Upper lobe of left lung (tissue), 4 donors: ENCODE results near the gene EFEMP2.

ENCODE experiments used
- EP300 ChIP-seq, 4 donors: sonication (generic); formaldehyde crosslinking; IDR thresholded peaks; one replicate each; pipeline ENCODE4 v1.5.1; 2017; ENCODE audit warnings: antibody characterized with exemption in 4 of 4, control low read depth in 2 of 4
- POLR2A ChIP-seq, 4 donors: fragments of 450-650 bp; IDR thresholded peaks; one replicate each; pipeline ENCODE4 v1.5.1; 2016 to 2017; ENCODE audit warnings: antibody characterized with exemption in 4 of 4, mild to moderate bottlenecking in 2 of 4
- POLR2AphosphoS5 ChIP-seq, 2 donors: sonication (generic); formaldehyde crosslinking; IDR thresholded peaks; one replicate each; pipeline ENCODE4 v1.5.1; 2017; ENCODE audit warnings: antibody characterized with exemption in 2 of 2
- TF ChIP-seq, protein P1 (sequence below), 6 experiments: fragments of 450-650 bp in 4 of 6; fragments of 200-600 bp in 2 of 6; sonication (generic) in 2 of 6; IDR thresholded peaks; one replicate each; pipeline ENCODE4 v1.5.1; 2016 to 2019; ENCODE audit warnings: antibody characterized with exemption in 6 of 6

DNA sequence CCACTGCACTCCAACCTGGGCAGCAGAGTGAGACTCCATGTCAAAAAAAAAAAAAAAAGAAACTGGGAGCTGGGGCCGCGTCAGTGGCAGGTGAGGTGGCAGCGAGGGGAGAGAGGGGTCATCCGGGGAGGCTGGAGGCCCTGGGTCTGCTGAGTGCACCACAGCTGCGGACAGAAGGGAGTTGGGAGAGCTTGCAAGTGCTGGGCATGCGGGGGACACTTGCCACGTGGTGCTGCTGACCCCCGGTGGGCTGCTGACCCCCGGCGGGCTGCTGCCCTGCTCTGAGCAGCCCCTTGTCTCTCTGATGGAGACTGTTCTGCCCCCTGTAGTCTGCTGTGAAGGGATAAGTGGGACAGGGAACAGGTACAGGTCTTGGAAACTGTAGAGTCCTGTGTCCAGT is 49.3 kb upstream of the EFEMP2 start:
- TF ChIP-seq, protein P1, sequence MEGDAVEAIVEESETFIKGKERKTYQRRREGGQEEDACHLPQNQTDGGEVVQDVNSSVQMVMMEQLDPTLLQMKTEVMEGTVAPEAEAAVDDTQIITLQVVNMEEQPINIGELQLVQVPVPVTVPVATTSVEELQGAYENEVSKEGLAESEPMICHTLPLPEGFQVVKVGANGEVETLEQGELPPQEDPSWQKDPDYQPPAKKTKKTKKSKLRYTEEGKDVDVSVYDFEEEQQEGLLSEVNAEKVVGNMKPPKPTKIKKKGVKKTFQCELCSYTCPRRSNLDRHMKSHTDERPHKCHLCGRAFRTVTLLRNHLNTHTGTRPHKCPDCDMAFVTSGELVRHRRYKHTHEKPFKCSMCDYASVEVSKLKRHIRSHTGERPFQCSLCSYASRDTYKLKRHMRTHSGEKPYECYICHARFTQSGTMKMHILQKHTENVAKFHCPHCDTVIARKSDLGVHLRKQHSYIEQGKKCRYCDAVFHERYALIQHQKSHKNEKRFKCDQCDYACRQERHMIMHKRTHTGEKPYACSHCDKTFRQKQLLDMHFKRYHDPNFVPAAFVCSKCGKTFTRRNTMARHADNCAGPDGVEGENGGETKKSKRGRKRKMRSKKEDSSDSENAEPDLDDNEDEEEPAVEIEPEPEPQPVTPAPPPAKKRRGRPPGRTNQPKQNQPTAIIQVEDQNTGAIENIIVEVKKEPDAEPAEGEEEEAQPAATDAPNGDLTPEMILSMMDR (IDR thresholded peaks at IDR 0.05), result no peak
- TF ChIP-seq POLR2A (IDR thresholded peaks at IDR 0.05) (no peak), POLR2AphosphoS5 (IDR thresholded peaks at IDR 0.05) (no peak), EP300 (IDR thresholded peaks at IDR 0.05) (no peak)
